GM18870 (cell line): ENCODE results near the gene ESYT3.
"Not testable (repeated sequence)": the region's sequence is repeated elsewhere in the genome, so short reads cannot be mapped to it uniquely, and the experiment has no call there.

Experiments
- ATAC-seq: cut with Tn5 transposase; IDR thresholded peaks from one replicate; pipeline ENCODE4 v1.9.1; 2021; ENCODE audit warnings: moderate library complexity; ENCODE audit not compliant: unreplicated experiment

ESYT3 gene

DNA sequence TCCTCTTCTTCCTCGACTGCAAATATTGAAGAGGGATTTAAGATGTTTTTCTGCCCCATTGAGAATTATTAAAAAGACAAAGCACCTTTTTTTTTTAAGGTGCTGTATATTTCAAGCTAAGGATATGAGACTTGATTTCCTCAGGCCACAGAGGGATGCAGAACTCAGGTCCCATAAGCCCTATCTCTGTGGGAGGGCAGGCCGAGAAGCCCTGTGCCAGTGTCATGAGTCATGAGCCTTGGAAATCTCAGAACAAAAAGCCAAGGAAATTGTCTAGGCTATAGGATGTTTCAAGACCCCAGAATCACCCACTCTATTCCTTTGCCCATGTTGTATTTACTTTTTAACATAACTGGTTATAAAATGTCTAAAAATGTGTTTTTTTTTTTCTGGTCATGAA, 7.3 kb downstream of the ESYT3 start:
- ATAC-seq = no peak

DNA sequence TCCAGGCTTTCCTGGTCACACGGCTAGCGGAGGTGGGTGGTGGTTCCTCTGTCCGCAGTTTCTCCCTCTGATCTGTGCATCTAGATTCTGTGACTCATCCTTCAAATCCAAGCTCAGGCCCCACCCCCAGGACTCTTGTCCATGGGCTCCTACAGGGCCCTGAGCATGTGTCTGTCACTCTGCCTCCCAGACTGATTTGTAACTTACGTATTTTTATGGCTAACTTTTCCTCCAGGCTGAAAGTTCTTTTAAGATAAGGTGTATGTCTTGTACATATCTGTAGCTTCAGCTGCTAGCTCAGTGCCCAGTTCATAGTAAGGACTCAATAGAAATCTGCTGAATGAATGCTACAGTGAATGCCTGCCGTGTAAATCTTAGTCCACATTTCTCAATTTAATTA, 8.0 kb downstream of the ESYT3 start:
- no peak for ATAC-seq

DNA sequence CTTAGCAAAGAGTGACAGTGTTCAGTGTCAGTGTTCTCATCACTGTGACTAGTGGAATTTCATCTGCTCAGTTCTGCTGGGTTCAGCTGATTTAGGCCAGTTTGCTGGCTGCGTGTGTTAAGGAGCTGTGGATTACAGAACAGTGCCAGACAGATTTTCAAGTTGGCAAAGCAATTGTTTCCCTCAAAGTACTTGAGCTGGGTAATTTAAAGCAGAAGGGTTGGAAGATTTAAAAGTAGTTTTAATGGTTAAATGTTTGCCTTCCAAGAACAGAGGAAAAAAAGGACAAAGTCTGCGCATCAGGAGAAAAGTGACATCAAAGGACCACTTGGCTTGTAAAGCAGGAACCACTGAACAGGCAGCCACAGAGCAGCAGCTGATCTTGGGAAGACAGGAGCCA, 8.7 kb downstream of the ESYT3 start:
- ATAC-seq = no peak

DNA sequence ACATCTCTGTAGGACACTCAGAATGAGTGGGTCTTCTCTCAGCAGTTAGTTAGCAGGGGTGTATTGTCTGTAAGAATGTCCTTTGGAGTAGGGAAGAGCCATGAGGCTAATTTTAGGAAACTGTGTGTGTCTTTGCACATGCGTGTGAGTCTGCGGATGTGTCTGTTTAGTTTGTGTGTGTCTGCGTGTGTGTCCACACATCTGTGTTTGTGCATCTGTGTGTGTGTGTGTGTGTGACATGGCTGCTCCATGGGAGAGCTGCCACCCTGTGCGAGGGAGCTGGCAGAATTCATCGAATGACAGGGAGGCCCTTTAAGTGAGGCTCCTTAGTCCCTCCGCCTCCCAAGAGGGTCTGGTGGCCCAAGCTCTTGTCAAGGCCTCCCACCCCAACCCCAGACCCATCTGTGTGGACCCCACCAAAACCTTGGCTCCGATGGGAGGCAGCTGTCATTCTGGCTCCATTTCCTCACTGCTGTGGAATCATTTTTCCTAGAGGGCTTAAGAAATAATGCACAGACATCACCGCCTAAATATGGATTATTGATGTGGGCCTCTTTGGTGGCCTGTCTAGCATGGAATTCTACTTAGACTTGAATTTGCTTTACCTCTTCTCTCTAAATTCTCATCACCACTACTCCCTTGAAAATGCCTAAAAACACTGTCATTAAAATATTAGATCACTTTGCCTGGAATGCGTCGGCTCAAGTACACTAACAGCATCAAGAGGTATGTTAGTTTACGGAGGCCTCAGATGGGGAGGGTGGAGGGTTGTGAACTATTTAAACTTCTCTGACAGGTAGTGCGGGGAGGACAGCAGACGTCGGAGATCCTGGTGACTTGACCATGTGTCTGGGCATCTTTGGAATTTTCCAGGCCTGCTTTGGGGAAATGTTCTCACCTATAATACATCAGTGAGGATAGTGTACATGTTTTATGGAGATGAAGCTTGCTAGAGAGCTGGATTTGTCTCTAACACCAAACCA, 9.4 kb downstream of the ESYT3 start:
- ATAC-seq = no peak

DNA sequence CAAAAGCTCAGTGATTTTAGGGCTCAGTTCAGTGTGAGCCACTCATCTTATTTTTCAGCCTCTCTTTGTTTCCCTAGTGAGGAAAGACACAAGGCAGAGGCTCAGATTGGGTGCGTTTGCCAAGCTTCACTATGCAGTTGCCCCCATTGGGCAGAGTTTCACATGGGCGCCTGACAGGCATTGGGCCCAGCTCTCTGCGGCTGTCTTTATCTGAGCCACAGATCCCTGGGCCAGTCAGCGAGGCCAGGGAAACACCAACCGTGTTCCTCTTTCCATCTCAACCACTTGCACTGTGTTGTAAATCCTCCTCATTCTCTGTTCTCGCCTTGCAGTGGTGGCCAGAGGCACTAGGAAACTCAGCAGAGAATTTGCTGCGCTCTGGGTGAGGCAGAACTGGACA, 10.8 kb downstream of the ESYT3 start:
- no peak for ATAC-seq

DNA sequence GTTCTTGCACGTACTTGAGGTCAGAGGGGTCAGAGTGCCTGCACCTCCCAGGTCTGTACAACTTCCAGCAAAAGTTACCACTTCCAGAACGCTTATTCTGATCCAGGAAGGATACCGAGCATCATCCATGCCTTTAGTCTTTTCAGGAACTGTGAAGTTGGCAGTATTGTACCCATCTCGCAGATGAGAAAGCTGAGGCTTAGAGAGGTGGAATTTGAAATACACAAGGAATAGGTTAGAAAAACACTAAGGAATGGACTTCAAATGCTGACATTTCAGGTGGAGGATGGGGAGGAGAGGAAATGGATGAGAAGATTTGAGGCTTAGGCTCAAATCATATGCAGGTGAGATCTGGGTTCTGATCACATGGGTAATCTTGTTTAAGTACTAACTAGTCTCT, 11.2 kb downstream of the ESYT3 start:
- no peak for ATAC-seq

DNA sequence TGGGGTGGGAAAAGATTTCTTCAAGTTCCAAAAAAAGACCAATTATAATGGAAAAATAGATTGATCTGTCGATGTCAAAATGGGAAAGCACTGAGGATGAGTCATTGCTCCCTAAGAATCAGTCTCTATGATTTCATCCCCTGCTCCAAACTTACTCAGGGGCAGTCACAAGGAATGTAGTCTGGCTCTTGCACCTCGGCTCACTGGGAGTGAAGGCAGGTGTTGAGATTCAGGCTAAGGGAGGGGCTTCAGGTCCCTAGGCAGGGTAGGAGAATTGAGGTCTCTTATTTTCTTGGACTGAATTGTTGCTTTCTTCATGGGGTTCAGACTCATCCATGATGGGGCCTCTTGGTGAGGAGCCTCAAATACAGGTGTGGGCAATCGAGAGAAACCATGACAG, 14.2 kb downstream of the ESYT3 start:
- no peak for ATAC-seq

DNA sequence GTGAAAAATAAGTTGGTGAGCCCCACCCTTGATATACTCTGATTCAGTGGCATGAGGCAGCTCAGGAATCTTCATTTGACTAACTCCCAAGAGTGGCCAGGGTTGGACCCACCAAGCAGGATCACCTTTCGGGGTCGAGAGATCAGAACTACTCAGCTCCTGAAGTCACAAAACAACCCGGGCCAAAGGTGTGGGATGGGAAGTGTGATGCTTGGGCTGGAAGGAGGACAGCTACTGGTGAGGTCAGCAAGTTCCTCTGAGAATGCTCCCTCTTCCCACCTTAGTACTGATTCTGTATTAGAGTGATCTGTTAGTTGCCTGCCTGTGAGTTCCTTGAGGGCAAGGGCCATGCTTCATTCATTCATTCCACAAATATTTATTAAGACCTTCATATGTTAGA, 15.1 kb downstream of the ESYT3 start:
- ATAC-seq = no peak

DNA sequence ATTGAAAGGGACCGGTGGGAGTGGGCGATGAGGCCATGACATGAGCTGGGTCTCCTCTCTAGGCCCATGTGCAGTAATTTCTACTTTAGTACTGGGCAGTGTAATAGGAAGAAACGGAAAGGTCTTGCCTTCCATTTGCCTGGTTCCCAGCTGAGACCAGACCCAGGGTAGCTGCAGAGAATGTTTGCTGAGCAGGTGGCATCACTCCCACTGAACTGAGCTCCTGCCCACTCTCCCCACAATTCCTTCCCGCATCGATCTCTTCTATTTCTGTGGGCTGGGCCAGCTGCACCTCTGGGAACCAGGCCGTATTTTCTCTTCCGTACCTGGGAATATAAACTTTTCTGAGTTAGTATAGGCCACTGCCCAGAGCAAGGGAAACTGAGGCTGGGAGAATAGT, 15.8 kb downstream of the ESYT3 start:
- ATAC-seq = no peak

DNA sequence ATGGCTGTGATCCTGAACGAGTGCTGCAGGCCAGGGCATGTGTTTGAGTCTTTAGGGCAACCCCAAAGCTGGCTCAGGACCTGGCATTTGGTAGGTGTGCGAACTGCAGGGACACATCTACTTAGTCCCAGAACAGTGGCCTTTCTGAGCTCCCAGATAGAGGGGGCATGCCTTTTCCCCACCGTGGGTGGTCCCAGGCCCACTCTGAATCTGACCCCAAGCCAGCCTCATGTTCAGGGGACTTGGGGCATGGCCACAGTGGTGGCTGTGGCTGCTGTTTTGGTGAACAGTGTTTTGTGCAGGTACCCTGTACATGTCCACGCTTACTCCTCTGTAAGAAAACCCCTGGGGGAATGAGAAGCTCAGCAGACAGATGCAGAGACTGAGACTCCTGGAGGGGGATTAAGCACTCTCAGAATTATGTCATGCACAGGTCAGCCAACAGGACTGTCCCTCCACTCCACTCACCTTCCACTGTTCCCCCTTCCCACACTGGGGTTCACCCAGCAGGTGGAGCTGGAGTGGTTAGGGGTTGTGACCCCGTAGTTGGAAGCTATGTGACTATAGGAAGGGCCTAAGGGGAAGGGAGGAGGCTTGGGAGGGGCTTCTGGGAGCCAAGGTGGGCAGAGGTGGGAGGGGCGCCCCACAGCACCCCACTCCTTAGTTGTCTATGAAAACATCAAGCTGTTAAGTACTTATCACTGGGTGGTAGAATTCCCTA, 16.4 kb downstream of the ESYT3 start:
- no peak for ATAC-seq

DNA sequence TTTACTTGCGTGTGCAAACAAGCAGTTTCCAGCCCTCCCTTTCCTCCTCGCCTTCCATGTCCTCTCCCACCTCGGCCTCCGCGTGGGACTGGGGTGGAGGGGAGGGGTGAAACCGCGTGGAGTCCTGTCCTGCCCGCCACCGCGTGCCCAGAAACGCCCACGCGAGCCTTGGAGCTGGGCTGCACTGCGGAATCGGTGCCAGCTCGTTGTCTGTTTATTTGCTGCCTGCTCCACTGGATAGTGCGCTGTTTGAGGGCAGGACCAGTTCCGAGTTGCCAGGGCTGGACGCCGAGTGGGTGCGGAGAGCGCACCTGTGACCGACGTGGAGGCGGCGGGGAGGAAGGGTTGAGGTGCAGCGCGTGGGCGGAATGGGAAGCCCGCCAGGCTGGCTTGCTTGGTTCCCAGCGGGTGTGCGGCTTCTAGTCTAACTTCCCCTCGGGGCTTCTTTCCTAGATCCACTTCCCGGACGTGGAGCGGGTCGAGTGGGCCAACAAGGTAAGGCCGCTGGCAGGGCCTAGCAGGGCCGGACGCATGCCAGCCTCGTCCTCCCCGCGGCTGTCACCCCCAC, 17.3 kb downstream of the ESYT3 start:
- no peak for ATAC-seq

DNA sequence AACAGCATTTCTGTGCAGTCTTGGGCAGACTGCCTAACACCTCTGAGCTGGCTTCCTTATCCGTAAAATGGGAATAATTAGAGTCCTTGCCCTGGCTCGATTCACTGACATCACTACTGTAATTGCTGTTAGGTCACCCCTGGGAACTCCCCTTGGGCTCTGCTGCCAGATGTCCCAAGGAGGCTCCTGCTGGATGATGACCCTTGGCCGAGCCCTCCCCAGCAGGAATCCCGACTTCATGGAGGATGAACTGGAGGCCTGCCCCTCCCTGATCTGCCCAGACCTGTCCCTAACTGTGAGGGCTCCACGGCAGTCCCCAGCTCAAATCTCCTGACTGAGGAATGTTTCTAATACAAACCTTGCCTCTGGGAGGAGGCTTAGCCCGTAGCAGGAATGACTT, 18.0 kb downstream of the ESYT3 start:
- no peak for ATAC-seq

DNA sequence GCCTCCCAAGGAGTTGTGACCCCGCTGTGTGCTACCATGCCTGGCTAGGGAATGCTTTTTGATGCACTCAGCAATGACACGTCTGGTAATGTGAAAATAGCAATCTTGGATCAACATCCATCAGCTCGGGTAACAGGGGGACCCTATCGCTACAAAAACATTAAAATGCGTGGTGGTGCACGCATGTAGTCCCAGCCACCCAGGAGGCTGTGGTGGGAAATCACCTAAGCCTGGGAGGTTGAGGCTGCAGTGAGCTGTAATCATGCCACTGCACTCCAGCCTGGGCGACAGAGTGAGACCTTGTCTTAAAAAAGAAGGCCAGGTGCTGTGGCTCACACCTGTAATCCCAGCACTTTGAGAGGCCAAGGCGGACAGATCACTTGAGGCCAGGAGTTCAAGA, 19.5 kb downstream of the ESYT3 start:
- not testable (repeated sequence) for ATAC-seq

DNA sequence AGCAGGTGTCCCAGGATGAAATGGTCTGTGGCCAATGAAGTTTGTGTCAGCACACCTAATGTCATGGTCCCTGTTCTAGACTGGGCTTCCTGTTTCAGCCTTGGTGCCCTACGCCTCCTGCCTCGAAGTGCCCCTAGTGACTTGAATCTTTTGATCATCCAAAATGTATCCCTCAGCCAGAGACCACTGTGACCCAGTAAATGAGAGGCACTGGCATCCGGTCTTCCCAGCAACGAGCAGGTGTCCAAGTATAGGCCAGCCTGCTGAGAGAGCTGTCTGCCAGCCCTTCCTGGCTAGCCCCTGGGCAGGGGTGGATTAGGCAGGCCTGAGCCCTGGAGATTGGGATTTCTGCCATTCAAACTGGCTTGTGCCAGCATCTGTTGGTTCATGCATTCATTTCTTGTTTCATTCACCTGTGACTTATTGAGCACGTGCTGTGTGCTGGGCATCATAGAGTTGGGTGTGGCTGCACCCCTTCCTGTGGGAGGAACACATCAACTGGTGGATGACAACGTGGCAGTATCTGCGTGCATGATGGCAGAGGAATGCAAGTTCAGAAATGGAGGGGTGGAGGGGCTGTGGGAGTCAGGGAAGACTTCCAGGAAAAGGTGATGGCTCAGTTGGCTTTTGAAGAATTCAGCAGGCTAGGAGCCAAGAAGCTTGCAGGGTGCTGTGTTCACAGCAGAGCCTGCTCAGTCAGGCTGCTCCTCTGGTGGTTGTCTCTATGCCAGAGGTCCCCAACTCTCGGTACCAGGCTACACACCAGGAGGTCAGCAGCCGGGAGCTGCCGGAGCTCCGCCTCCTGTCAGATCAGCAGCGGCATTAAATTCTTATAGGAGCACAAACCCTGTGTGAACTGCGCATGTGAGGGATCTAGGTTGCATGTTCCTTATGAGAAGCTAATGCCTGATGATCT, 21.6 kb downstream of the ESYT3 start:
- no peak for ATAC-seq

DNA sequence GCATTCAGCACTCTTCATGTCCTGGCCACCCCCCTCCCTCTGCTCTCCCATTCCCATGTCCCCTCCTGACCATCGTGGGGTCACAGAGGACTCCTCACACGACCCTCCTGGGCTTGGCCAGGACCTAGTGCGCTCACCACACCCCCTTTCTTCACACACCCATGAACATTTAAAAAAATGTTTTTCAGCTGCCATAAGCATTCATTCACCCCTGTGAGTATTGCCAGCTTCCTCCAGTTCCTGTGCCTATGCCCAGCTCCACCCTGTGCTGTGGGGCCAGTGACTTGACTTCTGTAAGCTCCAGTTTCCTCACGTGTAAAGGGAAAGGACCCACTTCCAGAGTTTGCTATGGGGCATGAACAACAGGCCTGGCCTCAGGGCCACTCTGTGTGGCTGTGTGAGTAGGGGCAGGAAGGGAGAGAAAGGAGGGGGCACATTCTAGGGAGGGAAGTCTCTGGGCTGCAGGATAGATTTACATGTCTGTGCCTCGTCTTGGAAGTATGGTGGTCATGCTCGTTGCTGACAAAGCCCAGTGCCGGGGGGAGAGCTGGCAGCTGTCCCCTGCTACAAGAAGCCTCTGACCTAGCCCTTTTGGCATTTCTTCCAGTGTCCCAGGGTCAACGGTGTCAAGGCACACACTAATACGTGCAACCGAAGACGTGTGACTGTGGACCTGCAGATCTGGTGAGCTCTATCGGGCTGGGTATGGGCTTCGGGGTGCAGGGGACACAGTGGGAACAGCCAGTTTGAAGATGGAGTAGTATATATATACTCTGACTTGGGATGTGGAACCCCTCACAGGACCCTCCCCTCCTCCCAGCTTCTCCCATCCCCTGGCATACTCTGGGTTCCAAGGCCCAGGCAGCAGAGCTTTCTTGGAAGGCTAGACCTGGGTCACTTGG, 22.8 kb downstream of the ESYT3 start:
- ATAC-seq = no peak

DNA sequence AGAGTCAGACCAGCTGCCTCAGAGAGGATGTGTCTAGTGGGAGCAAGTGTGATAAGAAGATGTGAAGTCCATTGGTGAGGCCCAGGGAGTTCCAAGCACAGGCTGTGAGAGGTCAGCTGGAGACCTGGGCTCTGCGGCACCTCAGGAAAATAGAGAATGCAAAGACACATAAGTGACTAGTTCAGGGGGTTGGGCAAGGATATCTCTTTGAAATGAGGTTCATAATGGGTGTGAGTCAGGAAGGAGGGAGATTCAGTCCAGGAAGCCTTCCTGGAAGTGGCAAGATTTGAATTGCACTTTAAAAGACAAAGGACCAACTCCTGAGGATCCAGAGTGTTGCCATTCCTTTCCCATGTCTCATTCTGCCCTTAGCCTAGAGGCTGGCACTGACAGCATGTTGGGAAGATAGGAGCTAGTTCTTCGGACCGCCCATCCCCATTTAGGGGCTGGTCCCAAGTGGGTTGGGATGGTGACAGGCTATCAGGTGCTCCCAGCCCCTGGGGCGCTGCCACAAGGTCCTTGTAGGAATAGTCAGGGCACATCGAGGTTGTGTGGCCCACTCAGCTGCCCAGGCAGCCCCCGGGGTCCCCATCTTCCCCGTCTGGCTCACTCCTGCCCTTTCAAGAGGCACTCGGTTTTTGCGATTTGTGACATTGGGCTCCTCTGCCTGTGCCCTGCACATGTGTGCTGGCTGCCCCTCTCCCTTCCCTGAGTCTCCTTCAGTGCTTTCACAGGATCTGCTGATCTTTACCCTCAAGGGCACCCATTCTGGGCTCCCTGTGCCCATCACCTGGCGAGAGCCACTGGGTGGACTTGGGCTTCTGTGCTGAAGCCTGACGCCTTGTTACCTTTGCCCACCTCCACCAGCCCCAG, 23.7 kb downstream of the ESYT3 start:
- no peak for ATAC-seq

DNA sequence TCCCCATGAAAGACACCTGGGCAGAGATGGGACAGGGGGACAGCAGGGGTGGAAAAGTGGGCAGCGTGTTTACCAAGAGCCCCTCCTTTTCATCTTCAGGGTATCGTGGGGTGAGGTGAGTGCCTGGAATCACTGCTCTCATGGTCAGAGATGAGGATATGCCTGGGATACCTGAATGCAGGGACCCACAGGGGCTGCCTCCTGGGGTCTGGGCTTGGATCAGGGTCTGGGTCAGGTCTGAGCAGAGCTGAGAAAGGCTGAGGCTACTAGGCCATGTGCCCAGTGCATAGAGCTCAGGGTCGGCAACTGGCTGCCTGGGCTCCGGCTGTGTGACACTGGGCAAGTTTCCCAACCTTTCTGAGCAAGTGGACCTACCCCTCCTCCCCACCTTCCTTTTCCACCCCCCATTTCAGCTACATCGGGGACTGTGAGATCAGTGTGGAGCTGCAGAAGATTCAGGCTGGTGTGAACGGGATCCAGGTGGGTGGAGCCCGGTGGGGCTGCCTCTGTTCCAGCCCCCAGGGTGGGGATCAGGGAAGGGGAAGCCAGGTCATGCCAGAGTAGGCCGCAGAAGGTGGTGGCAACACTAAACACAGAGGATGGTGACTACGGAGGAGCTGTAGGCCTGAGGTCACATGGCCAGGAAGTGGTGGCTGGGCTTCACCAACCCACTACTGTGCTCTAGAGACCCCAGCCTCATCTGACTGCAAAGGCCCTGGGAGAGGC, 24.5 kb downstream of the ESYT3 start:
- ATAC-seq = no peak
